PFSK-1 (cell line): ENCODE results near the gene EREG.

Source experiments
- POLR2AphosphoS5 ChIP-seq: IDR thresholded peaks from 2 replicates; pipeline ENCODE4 v1.6.1; 2012; ENCODE audit warnings: low read depth, mild to moderate bottlenecking, control low read depth, low read length, moderate library complexity
- REST ChIP-seq, 2 experiments: IDR thresholded peaks; 2 replicates each; pipeline versions ENCODE4 v1.6.1 to v1.8.0; 2011 to 2012; ENCODE audit warnings: low read depth in 2 of 2, low read length in 2 of 2, control low read depth in 1 of 2, inconsistent platforms in 1 of 2, mild to moderate bottlenecking in 1 of 2, moderate library complexity in 1 of 2; ENCODE audit not compliant: insufficient read depth in 1 of 2
- TAF1 ChIP-seq: IDR thresholded peaks from 2 replicates; pipeline ENCODE4 v1.6.1; 2012; ENCODE audit warnings: low read length, control low read depth, borderline replicate concordance; ENCODE audit not compliant: insufficient read depth

- no peak for TF ChIP-seq POLR2AphosphoS5
- no peak for TF ChIP-seq REST (IDR thresholded peaks at IDR 0.05; ENCODE audit: insufficient read depth in 1 of 2, low read depth in 2 of 2, low read length in 2 of 2)
- TF ChIP-seq TAF1 = no peak
These were observed 47.2 kb upstream of the EREG start for GRCh38 chr4:74317616-74318246.
